K562 (cell line): Measurements from ENCODE around the gene PLIN5. TPM values are rescaled to one million over a fixed set of nuclear protein-coding genes. Genes with fewer than 3 reads are reported as not detected.

ENCODE experiments used
- ADNP ChIP-seq: fragments of 200-800 bp; sonication (Bioruptor generic); IDR thresholded peaks from 2 replicates; pipeline ENCODE4 v1.6.1; 2016; ENCODE audit warnings: missing genetic modification characterization, missing compliant biosample characterization
- BHLHE40 ChIP-seq: IDR thresholded peaks from 2 replicates; pipeline ENCODE4 v1.6.1; 2011; ENCODE audit warnings: low read length, improper control_type of control experiment
- C11orf30 ChIP-seq: fragments of 450-650 bp; IDR thresholded peaks from 2 replicates; pipeline ENCODE4 v1.6.1; 2016; ENCODE audit warnings: low read depth, mild to moderate bottlenecking
- ESRRA ChIP-seq: fragments of 450-650 bp; IDR thresholded peaks from 2 replicates; pipeline ENCODE4 v1.6.1; 2014; ENCODE audit warnings: low read depth, mild to moderate bottlenecking, moderate library complexity, borderline replicate concordance
- KDM2B ChIP-seq: fragments of 250-450 bp; sonication (Bioruptor Pico); IDR thresholded peaks from 2 replicates; pipeline ENCODE4 v1.8.0; 2021; ENCODE audit warnings: mild to moderate bottlenecking, moderate library complexity
- NFATC3 ChIP-seq: fragments of 450-650 bp; IDR thresholded peaks from 2 replicates; pipeline ENCODE4 v1.6.1; 2017; ENCODE audit warnings: mild to moderate bottlenecking
- PYGO2 ChIP-seq: fragments of 450-650 bp; IDR thresholded peaks from 2 replicates; pipeline ENCODE4 v1.6.1; 2016; ENCODE audit warnings: mild to moderate bottlenecking, missing genetic modification characterization, moderate library complexity, missing compliant biosample characterization
- TEAD4 ChIP-seq, 2 experiments: sonication (generic) in 1 of 2; formaldehyde crosslinking in 1 of 2; IDR thresholded peaks; 2 replicates each; pipeline versions ENCODE4 v1.6.1 to v1.8.0; 2012 to 2022; ENCODE audit warnings: borderline replicate concordance in 1 of 2, inconsistent platforms in 1 of 2, low read length in 1 of 2, mild to moderate bottlenecking in 1 of 2, missing genetic modification reagents in 1 of 2
- ZNF354B ChIP-seq: fragments of 250-450 bp; sonication (Bioruptor Pico); IDR thresholded peaks from 2 replicates; pipeline ENCODE4 v1.4.0; 2020
- polyA plus RNA-seq, 8 experiments: library from polyadenylated mRNA; depleted of rRNA in 4 of 8; stranded (reverse) in 5 of 8; unstranded in 3 of 8; fragments of >200 nt; fragmentation: Nextera tagmentation in 2 of 8; fragmentation: Illumina TruSeq in 1 of 8; extraction: Ambion mirVana in 2 of 8; extraction: Trizol in 1 of 8; gene quantifications; 2 replicates each; pipeline versions ENCODE4 v1.2.1 to v1.2.3, GENCODE V29; 2011 to 2014; ENCODE audit warnings: inconsistent platforms in 1 of 8, missing spikeins in 1 of 8
- total RNA-seq, 7 experiments: library from RNA; depleted of rRNA in 6 of 7; stranded (reverse); fragments of >200 nt in 6 of 7; fragmentation: Illumina TruSeq in 2 of 7; extraction: Trizol in 2 of 7; gene quantifications; 2 replicates each; pipeline versions ENCODE4 v1.2.1 to v1.2.3, GENCODE V29; 2011 to 2021; ENCODE audit warnings: low replicate concordance in 1 of 7
- TF ChIP-seq, protein P1 (sequence below), 2 experiments: fragments of 450-650 bp; conservative IDR thresholded peaks; 2 replicates each; pipeline ENCODE4 v1.6.1; 2017; ENCODE audit warnings: mild to moderate bottlenecking in 2 of 2, moderate library complexity in 2 of 2
- TF ChIP-seq, protein P2 (sequence below): sonication (generic); formaldehyde crosslinking; IDR thresholded peaks from 2 replicates; pipeline ENCODE4 v1.8.0; 2022; ENCODE audit warnings: missing genetic modification reagents, mild to moderate bottlenecking, moderate library complexity, borderline replicate concordance
- TF ChIP-seq, protein P3 (sequence below): fragments of 450-650 bp; IDR thresholded peaks from 2 replicates; pipeline ENCODE4 v1.6.1; 2016; ENCODE audit warnings: antibody characterized with exemption

PLIN5 gene
- total and polyA plus RNA-seq, 9 of the 15 experiments (the other 6 are each of a cell fraction or from before 2014, with no cell fraction given) = 0.04 to 1.3 (median 0.50) TPM

DNA sequence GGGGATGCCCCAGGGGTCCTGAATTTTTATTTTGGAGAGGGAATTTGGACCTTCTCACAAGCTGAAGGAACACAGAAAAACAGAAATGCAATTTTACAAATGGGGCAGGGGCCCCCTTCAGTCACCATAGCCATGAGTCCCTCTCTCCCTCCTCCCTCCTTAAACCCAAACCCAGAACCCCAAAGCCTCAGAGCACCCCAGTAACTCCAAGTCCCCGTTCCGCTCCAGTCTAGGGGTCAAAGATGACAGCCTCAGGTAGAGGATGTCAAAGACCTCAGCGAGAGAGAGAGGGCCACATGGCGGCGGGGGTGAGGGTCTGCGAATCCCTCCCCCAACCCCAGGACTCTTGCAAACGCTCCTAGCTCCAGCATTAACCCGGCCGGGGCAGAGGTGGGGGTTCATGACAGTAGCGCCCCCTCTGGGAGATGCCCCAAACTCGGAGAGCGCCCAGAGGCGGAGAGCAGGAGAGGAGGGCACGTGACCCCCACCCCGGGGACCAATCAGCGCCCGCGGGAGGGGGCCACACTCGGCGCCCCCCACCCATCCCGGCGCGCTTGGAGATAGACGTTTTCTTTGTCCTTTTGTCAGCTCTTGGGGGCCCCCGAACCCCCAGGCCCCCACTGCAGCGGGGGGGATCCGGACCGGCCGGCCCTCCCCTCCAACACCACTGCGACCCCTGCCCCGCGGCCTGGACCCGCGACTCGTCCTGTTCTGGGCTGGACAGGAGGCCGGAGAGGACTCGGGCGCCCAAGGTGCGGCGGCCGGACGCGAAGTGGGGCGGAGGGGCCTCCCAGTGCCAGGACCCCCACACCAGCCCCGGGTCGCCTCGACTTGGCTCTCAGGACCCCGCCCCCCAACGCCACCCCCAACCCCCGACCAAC is 45.2 kb upstream of the PLIN5 start (continued):
- TF ChIP-seq, protein P1, sequence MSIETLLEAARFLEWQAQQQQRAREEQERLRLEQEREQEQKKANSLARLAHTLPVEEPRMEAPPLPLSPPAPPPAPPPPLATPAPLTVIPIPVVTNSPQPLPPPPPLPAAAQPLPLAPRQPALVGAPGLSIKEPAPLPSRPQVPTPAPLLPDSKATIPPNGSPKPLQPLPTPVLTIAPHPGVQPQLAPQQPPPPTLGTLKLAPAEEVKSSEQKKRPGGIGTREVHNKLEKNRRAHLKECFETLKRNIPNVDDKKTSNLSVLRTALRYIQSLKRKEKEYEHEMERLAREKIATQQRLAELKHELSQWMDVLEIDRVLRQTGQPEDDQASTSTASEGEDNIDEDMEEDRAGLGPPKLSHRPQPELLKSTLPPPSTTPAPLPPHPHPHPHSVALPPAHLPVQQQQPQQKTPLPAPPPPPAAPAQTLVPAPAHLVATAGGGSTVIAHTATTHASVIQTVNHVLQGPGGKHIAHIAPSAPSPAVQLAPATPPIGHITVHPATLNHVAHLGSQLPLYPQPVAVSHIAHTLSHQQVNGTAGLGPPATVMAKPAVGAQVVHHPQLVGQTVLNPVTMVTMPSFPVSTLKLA (conservative IDR thresholded peaks at IDR 0.05) = 0 out of 4 replicates have a peak, but pooled peaks of 1 of the 2 experiments have one; percentile 26
- TF ChIP-seq BHLHE40 = peak; percentile 88
- no peak for TF ChIP-seq ZNF354B (CRISPR knock-in tag)
- TF ChIP-seq PYGO2 = no peak
- TF ChIP-seq TEAD4 (IDR thresholded peaks at IDR 0.05; ENCODE audit: low read length) = no peak
- no peak for TF ChIP-seq TEAD4 (CRISPR knock-in tag; IDR thresholded peaks at IDR 0.05; ENCODE audit: borderline replicate concordance)
- no peak for TF ChIP-seq KDM2B (CRISPR knock-in tag)
- TF ChIP-seq ESRRA = no peak
- no peak for TF ChIP-seq C11orf30
- TF ChIP-seq, protein P2, sequence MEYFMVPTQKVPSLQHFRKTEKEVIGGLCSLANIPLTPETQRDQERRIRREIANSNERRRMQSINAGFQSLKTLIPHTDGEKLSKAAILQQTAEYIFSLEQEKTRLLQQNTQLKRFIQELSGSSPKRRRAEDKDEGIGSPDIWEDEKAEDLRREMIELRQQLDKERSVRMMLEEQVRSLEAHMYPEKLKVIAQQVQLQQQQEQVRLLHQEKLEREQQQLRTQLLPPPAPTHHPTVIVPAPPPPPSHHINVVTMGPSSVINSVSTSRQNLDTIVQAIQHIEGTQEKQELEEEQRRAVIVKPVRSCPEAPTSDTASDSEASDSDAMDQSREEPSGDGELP (CRISPR knock-in tag) = no peak
- TF ChIP-seq, protein P3, sequence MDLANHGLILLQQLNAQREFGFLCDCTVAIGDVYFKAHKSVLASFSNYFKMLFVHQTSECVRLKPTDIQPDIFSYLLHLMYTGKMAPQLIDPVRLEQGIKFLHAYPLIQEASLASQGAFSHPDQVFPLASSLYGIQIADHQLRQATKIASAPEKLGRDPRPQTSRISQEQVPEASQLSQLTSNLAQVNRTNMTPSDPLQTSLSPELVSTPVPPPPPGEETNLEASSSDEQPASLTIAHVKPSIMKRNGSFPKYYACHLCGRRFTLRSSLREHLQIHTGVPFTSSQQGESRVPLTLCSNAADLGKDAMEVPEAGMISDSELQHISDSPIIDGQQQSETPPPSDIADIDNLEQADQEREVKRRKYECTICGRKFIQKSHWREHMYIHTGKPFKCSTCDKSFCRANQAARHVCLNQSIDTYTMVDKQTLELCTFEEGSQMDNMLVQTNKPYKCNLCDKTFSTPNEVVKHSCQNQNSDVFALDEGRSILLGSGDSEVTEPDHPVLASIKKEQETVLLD = peak; percentile 47; the same call in 1 of the 2 replicates
- no peak for TF ChIP-seq ADNP
- TF ChIP-seq NFATC3 = no peak
